B cell (primary cell): ENCODE results near the gene LRP2BP. TPM values are rescaled to one million over a fixed set of nuclear protein-coding genes. Genes with fewer than 3 reads are reported as not detected.
A peak's percentile ranks its signal among the peaks of the same experiment; 100 is the strongest.

Experiments used
- ATAC-seq: fragments of 200-7000 bp; cut with Tn5 transposase; one replicate; pipeline ENCODE4 v1.10.0; 2021; ENCODE audit warnings: low read depth, mild to moderate bottlenecking, moderate number of reproducible peaks, moderate library complexity
- CTCF ChIA-PET: fragments of 350-600 bp; sonication (Branson Sonifier 250); formaldehyde crosslinking; loops from one replicate; lab custom pipeline; 2021; ENCODE audit warnings: antibody characterized with exemption, inconsistent platforms; lab: Charles Lee
- POLR2A ChIA-PET: fragments of 350-600 bp; sonication (Branson Sonifier 250); formaldehyde crosslinking; loops from one replicate; lab custom pipeline; 2021; ENCODE audit warnings: antibody characterized with exemption; lab: Charles Lee
- DNase-seq: peaks from one replicate; pipeline ENCODE4 v3.0.0; 2013
- H2AFZ ChIP-seq: 2 replicates; pipeline ENCODE4 v1.6.1; 2012; ENCODE audit warnings: mild to moderate bottlenecking, low read depth, low read length; ENCODE audit not compliant: insufficient read depth, poor library complexity, severe bottlenecking
- H3K27ac ChIP-seq, 2 donors: 1 replicate in 1 of 2; 2 replicates in 1 of 2; pipeline ENCODE4 v1.5.1; 2012 to 2013; ENCODE audit warnings: low read length in 2 of 2, mild to moderate bottlenecking in 2 of 2, moderate library complexity in 1 of 2
- H3K27me3 ChIP-seq, 4 experiments: fragments of 200-600 bp in 1 of 4; sonication (generic) in 1 of 4; replicated peaks in 1 of 4; 1 replicate in 2 of 4; 2 replicates in 2 of 4; pipeline versions ENCODE4 v1.6.1 to v1.7.0; 2013 to 2016; ENCODE audit warnings: low read length in 3 of 4, mild to moderate bottlenecking in 2 of 4, mixed read lengths in 1 of 4, moderate library complexity in 1 of 4; ENCODE audit not compliant: insufficient read depth in 4 of 4, control insufficient read depth in 3 of 4; ENCODE audit errors: control extremely low read depth in 1 of 4
- H3K36me3 ChIP-seq, 2 experiments: replicated peaks in 1 of 2; 1 replicate in 1 of 2; 2 replicates in 1 of 2; pipeline versions ENCODE4 v1.6.1 to v1.7.1; 2013; ENCODE audit warnings: low read length in 1 of 2; ENCODE audit not compliant: insufficient read depth in 2 of 2, control insufficient read depth in 1 of 2; ENCODE audit errors: control extremely low read depth in 1 of 2, extremely low read depth in 1 of 2
- H3K4me1 ChIP-seq, 2 donors: fragments of 200-600 bp in 1 of 2; sonication (generic) in 1 of 2; 1 replicate in 1 of 2; 2 replicates in 1 of 2; pipeline versions ENCODE4 v1.5.1 to v1.6.1; 2013 to 2017; ENCODE audit warnings: low read length in 2 of 2; ENCODE audit not compliant: control insufficient read depth in 2 of 2, insufficient read depth in 2 of 2
- H3K4me2 ChIP-seq: replicated peaks from 2 replicates; pipeline ENCODE3; 2012; ENCODE audit warnings: mild to moderate bottlenecking, low read depth, low read length; ENCODE audit not compliant: poor library complexity, severe bottlenecking
- H3K4me3 ChIP-seq, 5 experiments: fragments of 200-600 bp in 1 of 5; sonication (generic) in 1 of 5; 1 replicate in 3 of 5; 2 replicates in 2 of 5; pipeline versions ENCODE4 v1.5.1 to v1.7.0; 2011 to 2016; ENCODE audit warnings: low read length in 4 of 5, mild to moderate bottlenecking in 4 of 5, low read depth in 2 of 5, control low read depth in 1 of 5, moderate library complexity in 1 of 5; ENCODE audit not compliant: insufficient read depth in 1 of 5; ENCODE audit errors: control extremely low read depth in 1 of 5, extremely low read depth in 1 of 5
- H3K79me2 ChIP-seq: fragments of 200-600 bp; sonication (generic); one replicate; pipeline ENCODE4 v1.6.0; 2016; ENCODE audit warnings: low read length; ENCODE audit not compliant: control insufficient read depth, insufficient read depth
- H3K9ac ChIP-seq: fragments of 200-600 bp; sonication (generic); 2 replicates; pipeline ENCODE4 v1.6.1; 2017; ENCODE audit warnings: mild to moderate bottlenecking, low read length, moderate library complexity
- H3K9me3 ChIP-seq, 3 donors: one replicate each; pipeline versions ENCODE4 v1.6.1 to v1.7.1; 2013; ENCODE audit warnings: low read length in 2 of 3; ENCODE audit not compliant: control insufficient read depth in 2 of 3, insufficient read depth in 1 of 3; ENCODE audit errors: control extremely low read depth in 1 of 3
- H4K20me1 ChIP-seq: 2 replicates; pipeline ENCODE4 v1.6.0; 2012; ENCODE audit warnings: mild to moderate bottlenecking, low read length; ENCODE audit not compliant: insufficient read depth, control insufficient read depth, poor library complexity, severe bottlenecking
- H3K27ac Mint-ChIP-seq: one replicate; pipeline ENCODE4 v1.8.0; 2021; ENCODE audit warnings: mixed read lengths
- H3K27me3 Mint-ChIP-seq: one replicate; pipeline ENCODE4 v1.8.0; 2021; ENCODE audit warnings: mixed read lengths
- H3K4me1 Mint-ChIP-seq: one replicate; pipeline ENCODE4 v1.8.0; 2021; ENCODE audit warnings: mixed read lengths
- H3K4me3 Mint-ChIP-seq: one replicate; pipeline ENCODE4 v1.8.0; 2021; ENCODE audit warnings: mixed read lengths
- H3K9me3 Mint-ChIP-seq: one replicate; pipeline ENCODE4 v1.8.0; 2022; ENCODE audit warnings: mixed read lengths; ENCODE audit not compliant: insufficient read depth
- EZH2 ChIP-seq: IDR thresholded peaks from 2 replicates; pipeline ENCODE4 v1.6.1; 2012; ENCODE audit warnings: borderline replicate concordance, low read depth, mild to moderate bottlenecking, moderate library complexity, low read length; ENCODE audit not compliant: insufficient read depth, poor library complexity, severe bottlenecking
- WGBS: methylation state at CpG from one replicate; pipeline ENCODE4 v1.1.5; 2013; ENCODE audit warnings: missing lambda C conversion rate; ENCODE audit not compliant: insufficient coverage; 5-methylcytosine and 5-hydroxymethylcytosine counted together
- intact Hi-C: fragments of 100-400 bp; cut with micrococcal nuclease; formaldehyde crosslinking; loops from one replicate; pipeline ENCODE4 v1.10.0; 2022
- polyA plus RNA-seq: library from polyadenylated mRNA; depleted of rRNA; stranded (reverse); fragments of >200 nt; gene quantifications from 2 replicates; pipeline ENCODE4 v1.2.3, GENCODE V29; 2012
- total RNA-seq, 2 donors: library from RNA; stranded (reverse); fragments of 120-200 nt in 1 of 2; gene quantifications; 1 replicate in 1 of 2; 2 replicates in 1 of 2; pipeline versions ENCODE4 v1.2.3 to v1.2.4, GENCODE V29; 2013 to 2022
- TF ChIP-seq, protein P1 (sequence below): fragments of 200-600 bp; IDR thresholded peaks from one replicate; pipeline ENCODE4 v1.8.0; 2022; ENCODE audit warnings: antibody characterized with exemption, mild to moderate bottlenecking

LRP2BP gene
- total and polyA plus RNA-seq, 2 donors (not counting 1 experiment from before 2014, with no cell fraction given) = 0.15 to 1.6 TPM

DNA sequence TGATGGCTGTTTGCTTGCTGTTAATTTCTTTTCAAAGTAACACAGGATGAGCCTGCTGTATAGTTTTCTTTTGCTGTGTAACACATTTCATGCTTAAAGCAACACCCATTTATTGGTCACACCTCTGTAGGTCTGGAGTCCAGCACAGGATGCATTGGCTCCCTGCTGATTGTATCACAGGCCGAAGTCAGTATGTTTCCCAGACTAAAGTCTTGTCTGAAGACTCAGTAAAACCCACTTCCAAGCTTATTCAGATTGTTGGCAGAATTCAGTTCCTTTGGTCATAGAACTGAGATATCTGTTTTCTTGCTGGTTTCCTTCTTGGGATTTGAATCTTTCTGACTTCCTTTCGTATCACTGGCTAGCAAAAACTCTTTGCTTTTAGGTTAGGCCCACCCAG, 54.3 kb downstream of the LRP2BP start:
- Histone ChIP-seq H3K4me1 (peaks cover 29 to 34% of the 10 kb centered on the region in 2 donors), H3K4me3 (no peak overlapping the region), H3K9ac (no peak overlapping the region), H3K4me2 (no peak overlapping the region), H3K9me3 (peaks cover 0 to 3% (median 1%) of the 10 kb centered on the region in 3 donors), H4K20me1 (no peaks in the 10 kb centered on the region), H3K27ac (peak overlapping the region in 1 of 2 donors; percentile 2), H3K36me3 (peaks cover 2 to 26% of the 10 kb centered on the region in 2 experiments), H3K79me2 (no peaks in the 10 kb centered on the region), H3K27me3 (no peaks in the 10 kb centered on the region), H2AFZ (no peak overlapping the region)
- H3K4me3 Mint-ChIP-seq = no peak overlapping the region
- H3K27me3 Mint-ChIP-seq = no peaks in the 10 kb centered on the region
- no peaks in the 10 kb centered on the region for H3K9me3 Mint-ChIP-seq
- POLR2A ChIA-PET = no interaction called here
- H3K27ac Mint-ChIP-seq = no peak overlapping the region
- no peak for TF ChIP-seq EZH2
- TF ChIP-seq, protein P1, sequence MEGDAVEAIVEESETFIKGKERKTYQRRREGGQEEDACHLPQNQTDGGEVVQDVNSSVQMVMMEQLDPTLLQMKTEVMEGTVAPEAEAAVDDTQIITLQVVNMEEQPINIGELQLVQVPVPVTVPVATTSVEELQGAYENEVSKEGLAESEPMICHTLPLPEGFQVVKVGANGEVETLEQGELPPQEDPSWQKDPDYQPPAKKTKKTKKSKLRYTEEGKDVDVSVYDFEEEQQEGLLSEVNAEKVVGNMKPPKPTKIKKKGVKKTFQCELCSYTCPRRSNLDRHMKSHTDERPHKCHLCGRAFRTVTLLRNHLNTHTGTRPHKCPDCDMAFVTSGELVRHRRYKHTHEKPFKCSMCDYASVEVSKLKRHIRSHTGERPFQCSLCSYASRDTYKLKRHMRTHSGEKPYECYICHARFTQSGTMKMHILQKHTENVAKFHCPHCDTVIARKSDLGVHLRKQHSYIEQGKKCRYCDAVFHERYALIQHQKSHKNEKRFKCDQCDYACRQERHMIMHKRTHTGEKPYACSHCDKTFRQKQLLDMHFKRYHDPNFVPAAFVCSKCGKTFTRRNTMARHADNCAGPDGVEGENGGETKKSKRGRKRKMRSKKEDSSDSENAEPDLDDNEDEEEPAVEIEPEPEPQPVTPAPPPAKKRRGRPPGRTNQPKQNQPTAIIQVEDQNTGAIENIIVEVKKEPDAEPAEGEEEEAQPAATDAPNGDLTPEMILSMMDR = no peak
- DNase-seq (no peak), ATAC-seq (no peak)
- peaks cover 65% of the 10 kb centered on the region for H3K4me1 Mint-ChIP-seq
- intact Hi-C loops = loop anchor here (10.0 kb wide), 1 partner anchor 47 kb away; no protein-coding TSS in a partner anchor
- WGBS = 100% methylated on average over 1 of the region's 2 CpGs
- CTCF ChIA-PET = no interaction called here

DNA sequence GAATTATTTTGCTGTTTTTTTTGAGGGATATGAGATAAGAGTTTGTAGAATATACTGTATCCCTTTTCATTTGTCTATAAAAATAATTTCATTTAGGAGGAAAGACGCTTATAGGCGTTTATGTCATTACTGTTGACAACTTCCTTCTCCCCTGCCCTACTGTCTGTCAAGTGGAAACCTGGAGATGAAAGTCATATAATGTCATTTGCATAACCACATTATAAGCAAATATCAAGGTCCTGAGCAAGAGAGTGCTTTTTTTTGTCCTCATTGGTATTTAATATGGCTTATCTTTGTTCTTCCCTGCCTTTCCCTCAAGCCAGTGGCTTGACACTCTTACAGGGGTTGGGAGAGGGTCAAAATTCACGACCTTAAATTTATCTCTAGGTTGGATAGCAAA, 55.8 kb downstream of the LRP2BP start:
- no peak for ATAC-seq
- peaks cover 62% of the 10 kb centered on the region for H3K4me1 Mint-ChIP-seq
- Histone ChIP-seq H3K27me3 (no peaks in the 10 kb centered on the region), H4K20me1 (no peaks in the 10 kb centered on the region), H3K27ac (no peak overlapping the region), H2AFZ (no peak overlapping the region), H3K9me3 (peaks cover 0 to 3% (median 1%) of the 10 kb centered on the region in 3 donors), H3K4me1 (peaks cover 20 to 22% of the 10 kb centered on the region in 2 donors), H3K79me2 (no peaks in the 10 kb centered on the region), H3K4me3 (no peak overlapping the region), H3K36me3 (peaks cover 2 to 26% of the 10 kb centered on the region in 2 experiments), H3K4me2 (no peak overlapping the region), H3K9ac (no peak overlapping the region)
- CTCF ChIA-PET = no interaction called here
- H3K27ac Mint-ChIP-seq = peak overlapping the region; percentile 21
- TF ChIP-seq, protein P1 = no peak
- TF ChIP-seq EZH2 = no peak
- WGBS = no CpG with 5 or more reads among the region's 3 CpGs
- H3K4me3 Mint-ChIP-seq = no peak overlapping the region
- H3K9me3 Mint-ChIP-seq = no peaks in the 10 kb centered on the region
- intact Hi-C loops = loop anchor here (10.0 kb wide), 1 partner anchor 45 kb away; no protein-coding TSS in a partner anchor
- peak; percentile 27 for DNase-seq
- POLR2A ChIA-PET = no interaction called here
- no peaks in the 10 kb centered on the region for H3K27me3 Mint-ChIP-seq
